ENCODE measurements around the gene NFYC.

NFYC gene

GRCh38 chr1:40691538-40692428 is at the start of gene NFYC:
Gene NFYC, plus strand, starts transcription at chr1:40691704. Its CDS starts 47,140 bp downstream, at chr1:40738844.
- peak; percentile 98 for DNase-seq (ENCODE audit: low spot score)

GRCh38 chr1:40645118-40645680 is 46.3 kb upstream of the NFYC start:
- DNase-seq (ENCODE audit: low spot score): no peak

- DNase-seq (ENCODE audit: low spot score): no peak
These were observed 45.2 kb upstream of the NFYC start for GRCh38 chr1:40646315-40646714.

DNA sequence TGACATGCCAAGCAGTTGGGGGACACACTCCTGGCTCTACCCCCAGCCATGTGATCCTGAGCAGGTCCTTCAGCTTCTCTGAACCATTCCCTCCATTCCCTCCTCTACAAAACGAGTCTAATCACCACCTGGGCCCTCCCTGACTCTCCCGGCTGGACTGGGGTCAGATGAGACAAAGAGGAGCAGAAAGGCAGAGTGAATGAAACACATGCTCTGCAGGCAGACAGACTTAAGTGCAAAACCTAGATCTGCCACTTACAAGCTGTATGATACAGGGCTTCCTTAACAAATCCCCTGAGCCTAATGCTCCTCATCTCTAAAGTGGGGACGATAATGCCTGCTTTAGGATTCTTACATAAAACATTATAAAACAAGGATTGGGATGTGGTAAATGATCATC is 43.3 kb upstream of the NFYC start:
- DNase-seq (ENCODE audit: low spot score): no peak

DNA sequence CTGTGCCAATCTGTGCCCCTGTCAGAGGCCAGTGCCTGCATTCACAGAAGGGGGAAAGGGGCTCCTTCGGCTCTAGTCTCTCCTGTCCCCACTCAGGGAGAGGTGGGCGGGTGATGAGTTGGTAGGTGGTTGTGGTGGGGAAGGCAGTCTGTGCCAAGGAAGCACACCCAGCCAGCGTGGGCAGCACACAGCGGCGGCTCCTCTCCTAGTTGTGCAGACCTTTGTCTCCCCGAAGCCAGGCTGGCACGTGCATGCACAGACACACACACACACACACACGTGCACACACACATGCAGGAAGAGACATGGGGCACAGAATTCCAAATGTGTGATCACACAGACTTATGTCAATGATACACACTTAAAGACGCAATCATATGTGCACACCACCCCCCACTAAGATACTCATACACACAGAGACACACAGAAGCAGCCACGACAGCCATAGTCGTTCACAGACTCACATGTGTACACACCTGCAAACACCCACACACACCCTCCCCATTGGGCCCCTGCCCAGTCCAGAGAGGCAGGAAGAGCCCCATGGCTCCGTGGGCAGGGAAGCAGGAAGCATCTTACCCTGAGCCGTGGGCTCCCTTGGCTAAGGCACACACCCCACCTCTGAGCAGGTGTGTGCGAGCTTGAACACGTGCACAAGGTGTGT is 42.4 kb upstream of the NFYC start:
- DNase-seq (ENCODE audit: low spot score): no peak

- no peak for DNase-seq (ENCODE audit: low spot score)
These were observed 41.9 kb upstream of the NFYC start for GRCh38 chr1:40649592-40649930.

DNA sequence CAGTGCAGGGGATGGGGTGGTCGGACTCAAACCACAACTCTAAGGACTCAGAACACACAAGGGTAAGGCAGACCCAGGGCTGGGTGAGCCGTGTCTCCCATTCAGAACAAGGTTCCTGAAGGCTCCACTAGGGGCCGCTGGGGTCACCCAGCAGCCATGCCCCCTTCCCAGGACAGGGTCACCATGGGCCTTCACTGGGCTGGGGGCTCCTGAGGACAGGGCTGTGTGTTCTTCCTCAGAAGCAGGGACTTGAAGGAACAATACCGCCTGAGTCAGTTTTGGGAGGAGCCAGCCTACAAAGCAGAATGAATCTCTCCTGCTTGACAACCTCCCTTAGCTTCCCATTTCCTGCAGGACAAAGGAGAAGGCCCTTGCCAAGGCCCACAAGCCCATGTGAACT is 41.4 kb upstream of the NFYC start:
- DNase-seq (ENCODE audit: low spot score): no peak

DNA sequence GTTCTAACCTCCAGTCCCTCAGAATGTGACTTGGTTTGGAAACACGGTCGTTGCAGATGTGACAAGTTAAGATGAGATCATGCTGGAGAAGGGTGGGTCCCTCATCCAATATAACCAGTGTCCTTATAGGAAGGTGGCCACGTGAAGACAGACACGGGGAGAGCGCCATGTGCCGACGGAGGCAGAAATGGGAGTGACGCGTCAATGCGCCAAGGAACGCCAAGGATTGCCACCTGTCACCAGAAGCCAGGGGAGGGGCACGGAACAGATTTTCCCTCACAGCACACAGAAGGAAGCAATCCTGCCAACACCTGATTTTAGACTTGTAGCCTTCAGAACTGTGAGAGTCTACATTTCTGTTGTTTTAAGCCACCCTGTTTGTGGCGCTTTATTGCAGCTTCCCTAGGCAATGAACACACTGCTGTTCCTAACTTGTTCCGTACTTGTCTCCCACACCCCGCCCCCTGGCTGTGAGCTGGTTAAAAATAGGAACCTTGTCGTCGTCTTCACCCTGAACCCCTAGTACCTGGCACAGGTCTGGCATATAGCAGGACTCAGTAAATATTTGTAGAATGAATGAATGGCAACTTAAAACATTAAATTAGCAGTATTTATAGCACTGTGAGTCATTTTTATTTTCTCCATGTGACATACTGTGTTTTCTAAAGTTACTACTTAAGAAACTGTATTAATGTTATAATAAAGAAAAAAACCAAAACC is 40.2 kb upstream of the NFYC start:
- no peak for DNase-seq (ENCODE audit: low spot score)

DNA sequence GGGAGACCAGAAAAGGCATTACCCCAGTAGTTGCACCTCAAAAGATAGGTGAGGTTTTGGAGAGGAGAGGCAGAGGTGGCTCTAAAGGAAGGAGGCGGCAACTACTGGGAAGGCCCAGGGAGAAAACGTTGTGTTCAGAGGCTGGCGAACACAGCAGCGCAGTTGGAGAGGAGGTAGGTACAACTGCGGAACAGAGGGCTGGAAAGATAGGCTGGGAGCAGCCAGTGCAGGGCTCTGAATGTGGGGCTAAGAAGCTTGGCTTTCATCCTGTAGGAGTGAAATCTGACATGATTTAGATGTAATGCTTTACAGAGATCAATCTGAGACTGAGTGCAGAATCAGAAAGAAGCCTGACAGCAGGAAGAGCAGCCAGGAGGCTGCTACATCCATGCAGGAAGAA is 39.0 kb upstream of the NFYC start:
- no peak for DNase-seq (ENCODE audit: low spot score)

DNA sequence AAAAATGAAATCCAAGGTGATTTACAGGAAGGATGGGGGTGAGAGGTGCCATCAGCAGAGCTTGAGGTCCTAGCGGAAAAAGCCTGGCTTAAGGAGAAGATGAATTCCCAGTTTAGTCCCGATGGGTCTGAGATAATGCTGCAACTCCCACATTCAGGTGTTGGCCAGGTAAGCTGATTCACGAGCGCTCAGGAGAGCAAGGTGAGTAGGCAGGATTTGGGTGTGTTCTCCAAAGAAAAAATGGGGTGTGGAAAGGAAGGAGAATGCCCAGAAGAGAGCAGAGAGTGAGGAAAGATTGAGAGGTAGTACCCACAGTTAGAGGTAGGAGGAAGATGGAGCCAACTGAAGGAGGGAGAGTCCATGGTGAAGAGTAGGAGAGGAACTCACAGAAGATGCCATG is 38.5 kb upstream of the NFYC start:
- no peak for DNase-seq (ENCODE audit: low spot score)

DNA sequence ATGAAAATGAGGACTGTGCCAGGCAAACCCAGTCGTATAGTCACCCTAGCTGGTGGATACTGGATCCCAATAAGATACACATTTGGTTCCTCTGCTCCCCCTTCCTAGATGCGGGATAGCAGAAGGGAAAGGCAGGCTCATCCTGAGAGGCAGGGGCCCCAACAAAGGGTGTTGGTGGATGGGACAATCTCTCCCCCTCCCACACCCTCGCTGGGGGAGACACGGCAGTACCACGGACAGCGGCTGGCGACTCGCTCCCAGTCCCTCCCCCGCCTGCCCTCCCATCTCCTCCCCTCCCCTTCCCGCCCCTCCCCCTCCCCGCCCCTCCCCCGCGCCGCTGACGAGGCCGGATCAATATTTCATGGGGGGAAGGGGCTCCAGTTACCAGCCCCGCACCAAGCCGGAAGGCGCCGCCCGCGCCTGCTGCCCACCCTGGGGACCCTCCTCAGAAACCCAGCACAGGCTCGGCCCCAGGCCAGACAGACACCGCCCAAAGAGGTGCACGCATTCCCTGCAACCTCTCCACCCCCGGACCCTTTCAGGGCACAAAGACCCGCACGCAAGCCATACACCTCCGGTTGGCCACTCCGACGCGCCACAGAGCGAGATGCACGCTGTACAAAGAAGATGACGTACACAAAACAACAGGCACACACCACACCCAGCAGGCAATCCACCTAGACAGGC is 37.5 kb upstream of the NFYC start:
- DNase-seq (ENCODE audit: low spot score): no peak

DNA sequence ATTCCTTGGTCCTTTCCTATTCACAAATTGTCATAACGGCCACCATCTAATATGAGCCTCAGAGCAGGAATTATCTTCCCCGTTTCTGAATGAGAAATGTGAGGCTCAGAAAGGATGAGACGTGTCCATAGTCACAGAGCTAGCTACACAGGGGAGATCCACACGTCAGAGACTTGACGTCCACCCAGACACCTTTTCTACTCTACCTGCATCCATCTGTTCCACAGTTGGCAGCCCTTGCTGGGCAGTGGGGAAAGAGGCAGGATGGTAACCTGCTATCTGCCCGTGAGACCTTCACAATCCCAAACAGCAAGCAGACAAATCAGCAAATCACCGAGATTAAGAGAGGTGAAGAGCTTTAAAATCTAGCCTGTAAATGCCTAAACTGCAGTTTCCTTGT is 34.5 kb upstream of the NFYC start:
- no peak for DNase-seq (ENCODE audit: low spot score)

DNA sequence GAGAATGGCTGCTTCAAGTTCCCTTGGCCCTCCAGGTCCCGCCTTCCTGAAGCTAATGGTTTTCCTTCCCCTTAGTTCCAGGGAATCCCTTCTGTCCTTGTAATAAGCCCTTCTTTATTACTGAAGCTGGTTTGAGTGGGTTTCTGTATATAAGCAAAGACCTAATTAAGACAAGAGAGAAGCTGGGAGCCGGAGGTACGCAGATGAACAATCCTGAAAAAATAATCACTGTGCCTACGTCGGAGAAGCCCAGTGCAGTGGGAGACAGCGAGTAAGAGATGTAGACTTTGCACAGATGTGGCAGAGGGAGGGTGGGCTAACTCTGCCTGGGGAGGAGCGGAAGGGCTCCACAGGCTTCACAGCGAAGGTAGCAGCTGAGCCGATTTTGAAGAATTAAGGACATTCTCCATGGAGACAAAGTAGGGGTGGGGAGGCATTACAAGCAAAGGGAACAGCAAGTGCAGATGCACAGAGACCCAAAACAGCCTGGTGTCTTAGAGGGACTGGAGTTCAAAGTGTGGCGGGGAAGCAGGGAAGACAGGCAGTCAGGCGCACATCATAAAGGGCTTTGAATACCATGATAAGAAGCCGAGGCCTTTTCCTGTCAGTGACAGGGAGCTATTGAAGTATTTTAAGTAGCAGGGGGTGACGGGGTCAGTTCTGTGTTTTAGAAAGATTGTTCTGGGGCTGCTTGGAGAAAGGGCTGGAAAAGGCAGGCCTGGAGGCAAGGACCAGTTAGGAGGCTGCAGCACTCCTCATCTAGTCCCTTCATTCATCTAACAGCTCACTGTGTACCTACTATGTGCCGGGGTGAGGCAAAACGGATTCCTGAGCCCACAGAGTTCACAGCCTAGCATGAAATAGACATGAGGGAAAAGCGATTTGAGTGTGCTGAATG is 32.5 kb upstream of the NFYC start:
- DNase-seq (ENCODE audit: low spot score): no peak

- no peak for DNase-seq (ENCODE audit: low spot score)
These were observed 31.9 kb upstream of the NFYC start for GRCh38 chr1:40659649-40659947.

- no peak for DNase-seq (ENCODE audit: low spot score)
These were observed 29.8 kb upstream of the NFYC start for GRCh38 chr1:40661678-40662077.

DNA sequence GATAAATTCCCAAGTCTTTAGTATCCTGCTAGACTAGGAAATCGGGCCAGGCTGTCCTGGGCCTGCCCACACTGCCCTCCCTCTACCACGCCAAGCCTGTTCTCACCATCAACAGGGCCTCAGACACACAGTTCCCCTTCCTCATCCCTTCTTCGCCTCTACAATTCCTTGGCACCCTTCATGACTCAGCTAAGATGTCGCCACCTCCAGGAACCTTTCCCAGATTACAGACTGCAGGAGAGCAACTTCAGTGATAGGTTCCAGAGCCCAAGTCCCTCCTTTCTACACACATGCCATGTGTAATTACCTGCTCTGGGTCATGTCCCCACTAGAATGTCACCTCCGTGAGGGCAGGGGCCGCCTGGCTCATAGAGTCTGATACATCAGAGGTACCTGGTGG is 29.4 kb upstream of the NFYC start:
- peak; percentile 39 for DNase-seq (ENCODE audit: low spot score)

DNA sequence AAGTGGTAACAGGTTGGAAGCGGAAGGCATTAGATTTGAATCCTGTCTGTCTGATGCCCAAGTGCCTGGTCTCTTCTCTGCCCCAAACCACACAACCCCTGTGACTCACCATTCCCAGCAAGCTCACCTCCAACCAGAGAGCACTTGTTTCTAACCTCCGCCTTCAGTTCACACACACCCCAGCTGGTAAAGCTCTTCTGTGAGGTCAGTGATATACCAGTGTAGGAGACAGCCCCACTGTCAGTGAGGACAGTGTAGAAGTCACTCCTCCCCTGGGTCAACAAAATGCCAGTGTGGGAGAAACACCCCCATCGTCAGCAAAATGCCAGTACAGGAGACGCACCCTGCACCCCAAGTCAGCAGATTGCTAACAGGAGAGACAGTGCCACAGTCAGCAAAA is 28.6 kb upstream of the NFYC start:
- DNase-seq (ENCODE audit: low spot score): no peak

GRCh38 chr1:40663324-40664166 is 28.0 kb upstream of the NFYC start:
- no peak for DNase-seq (ENCODE audit: low spot score)

DNA sequence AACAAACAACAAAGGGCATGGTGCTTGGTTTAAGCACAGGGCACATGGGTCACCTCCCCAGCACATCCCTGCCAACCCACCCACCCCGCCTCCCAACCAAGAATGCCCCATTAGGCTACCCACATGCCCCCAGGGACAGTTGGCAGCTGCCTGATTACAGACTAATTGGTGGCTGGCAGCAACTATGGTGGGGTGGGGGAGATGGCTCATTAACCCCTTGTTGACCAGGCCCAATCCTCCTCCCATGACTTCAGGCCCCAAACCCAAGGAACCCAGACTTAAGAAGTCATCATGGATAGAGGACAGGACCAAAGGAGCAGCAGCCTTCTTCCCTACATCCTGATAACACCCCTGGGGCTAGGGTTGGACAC is 27.4 kb upstream of the NFYC start:
- no peak for DNase-seq (ENCODE audit: low spot score)

DNA sequence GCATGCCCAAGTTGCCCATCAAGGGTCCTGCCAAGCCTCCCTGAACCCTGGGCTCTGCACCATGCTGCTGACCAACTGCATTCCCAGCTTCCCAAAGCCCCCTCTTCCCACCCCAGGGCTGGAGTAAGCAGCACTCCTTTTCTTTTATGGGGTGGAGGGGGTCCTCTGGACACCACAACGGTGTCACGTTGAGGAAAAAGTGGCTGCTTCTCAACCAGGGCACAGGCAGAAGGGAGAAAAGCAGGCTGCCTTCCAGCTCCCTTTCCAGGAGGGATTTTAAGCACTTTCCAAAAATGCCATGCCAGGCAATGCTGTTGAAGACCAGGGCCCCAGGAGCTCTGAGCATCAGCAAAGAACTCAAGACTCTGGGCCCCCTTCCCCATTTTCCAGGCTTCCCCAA is 26.7 kb upstream of the NFYC start:
- no peak for DNase-seq (ENCODE audit: low spot score)
